ENCODE results near the gene DNAH14.
"Not testable (repeated sequence)": the region's sequence is repeated elsewhere in the genome, so short reads cannot be mapped to it uniquely, and the experiment has no call there.

DNA sequence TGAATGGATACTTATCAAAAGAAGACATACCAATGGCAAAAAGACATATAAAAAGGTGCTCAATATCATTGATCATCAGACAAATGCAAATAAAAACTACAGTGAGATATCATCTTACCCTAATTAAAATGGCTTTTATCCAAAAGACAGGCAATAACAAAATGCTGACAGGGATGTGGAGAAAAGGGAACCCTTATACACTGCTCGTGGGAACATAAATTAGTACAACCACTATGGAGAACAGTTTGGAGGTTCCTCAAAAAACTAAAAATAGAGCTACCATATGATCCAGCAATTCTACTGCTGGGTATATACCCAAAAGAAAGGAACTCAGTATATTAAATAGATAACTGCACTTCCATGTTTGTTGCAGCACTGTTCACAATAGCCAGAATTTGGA lies 400.5 kb downstream of the DNAH14 start:
- TF ChIP-seq, protein P1, sequence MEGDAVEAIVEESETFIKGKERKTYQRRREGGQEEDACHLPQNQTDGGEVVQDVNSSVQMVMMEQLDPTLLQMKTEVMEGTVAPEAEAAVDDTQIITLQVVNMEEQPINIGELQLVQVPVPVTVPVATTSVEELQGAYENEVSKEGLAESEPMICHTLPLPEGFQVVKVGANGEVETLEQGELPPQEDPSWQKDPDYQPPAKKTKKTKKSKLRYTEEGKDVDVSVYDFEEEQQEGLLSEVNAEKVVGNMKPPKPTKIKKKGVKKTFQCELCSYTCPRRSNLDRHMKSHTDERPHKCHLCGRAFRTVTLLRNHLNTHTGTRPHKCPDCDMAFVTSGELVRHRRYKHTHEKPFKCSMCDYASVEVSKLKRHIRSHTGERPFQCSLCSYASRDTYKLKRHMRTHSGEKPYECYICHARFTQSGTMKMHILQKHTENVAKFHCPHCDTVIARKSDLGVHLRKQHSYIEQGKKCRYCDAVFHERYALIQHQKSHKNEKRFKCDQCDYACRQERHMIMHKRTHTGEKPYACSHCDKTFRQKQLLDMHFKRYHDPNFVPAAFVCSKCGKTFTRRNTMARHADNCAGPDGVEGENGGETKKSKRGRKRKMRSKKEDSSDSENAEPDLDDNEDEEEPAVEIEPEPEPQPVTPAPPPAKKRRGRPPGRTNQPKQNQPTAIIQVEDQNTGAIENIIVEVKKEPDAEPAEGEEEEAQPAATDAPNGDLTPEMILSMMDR (IDR thresholded peaks at IDR 0.05), result not testable (repeated sequence)
- not testable (repeated sequence) for TF ChIP-seq POLR2A (IDR thresholded peaks at IDR 0.05)

All from body of pancreas (tissue), 4 donors.